A673 (cell line): ENCODE results near the gene CORO7. TPM values are rescaled to one million over a fixed set of nuclear protein-coding genes. Genes with fewer than 3 reads are reported as not detected.
A peak's percentile ranks its signal among the peaks of the same experiment; 100 is the strongest.

Experiments
- BruUV-seq: library from RNA; stranded (reverse); fragments of 400-500 nt; replicated peaks from 2 replicates; lab custom pipeline; 2021; lab: Mats Ljungman, UMichigan
- CTCF ChIA-PET: fragments of 300-600 bp; sonication (Branson Sonifier 250); formaldehyde crosslinking; loops from one replicate; lab custom pipeline; 2022; ENCODE audit warnings: antibody characterized with exemption; lab: Charles Lee
- POLR2A ChIA-PET: fragments of 300-600 bp; sonication (Branson Sonifier 250); formaldehyde crosslinking; loops from one replicate; lab custom pipeline; 2022; ENCODE audit warnings: antibody characterized with exemption; ENCODE audit not compliant: low non-redundant PET; lab: Charles Lee
- DNase-seq: peaks from one replicate; pipeline ENCODE4 v3.0.0-alpha.2; 2015; ENCODE audit warnings: low spot score
- H3K27ac ChIP-seq: fragments of 200-600 bp; sonication (generic); 2 replicates; pipeline ENCODE4 v1.5.1; 2016; ENCODE audit warnings: mixed run types, low read depth, mild to moderate bottlenecking, mixed read lengths, antibody characterized with exemption, low read length; ENCODE audit not compliant: poor library complexity, severe bottlenecking
- H3K27me3 ChIP-seq: fragments of 200-600 bp; sonication (generic); replicated peaks from 2 replicates; pipeline ENCODE4 v1.6.1; 2017; ENCODE audit warnings: mixed run types, low read depth, mild to moderate bottlenecking, mixed read lengths, antibody characterized with exemption, low read length; ENCODE audit not compliant: insufficient read depth, poor library complexity
- H3K36me3 ChIP-seq: fragments of 200-600 bp; sonication (generic); 2 replicates; pipeline ENCODE4 v1.6.1; 2016; ENCODE audit warnings: mixed run types, mild to moderate bottlenecking, mixed read lengths, antibody characterized with exemption, low read length; ENCODE audit not compliant: insufficient read depth, poor library complexity, severe bottlenecking
- H3K4me1 ChIP-seq: fragments of 200-600 bp; sonication (generic); 2 replicates; pipeline ENCODE4 v1.6.1; 2017; ENCODE audit warnings: mixed run types, mild to moderate bottlenecking, mixed read lengths, antibody characterized with exemption, low read length; ENCODE audit not compliant: insufficient read depth, poor library complexity, severe bottlenecking
- H3K4me3 ChIP-seq: fragments of 200-600 bp; sonication (generic); 2 replicates; pipeline ENCODE4 v1.5.1; 2016; ENCODE audit warnings: low read depth, mixed run types, mild to moderate bottlenecking, mixed read lengths, low read length; ENCODE audit not compliant: poor library complexity, severe bottlenecking
- H3K9me3 ChIP-seq: fragments of 200-600 bp; sonication (generic); 2 replicates; pipeline ENCODE4 v1.6.1; 2016; ENCODE audit warnings: mixed run types, low read depth, mild to moderate bottlenecking, mixed read lengths, antibody characterized with exemption, low read length; ENCODE audit not compliant: poor library complexity, severe bottlenecking
- EZH2 ChIP-seq: fragments of 200-600 bp; sonication (generic); IDR thresholded peaks from 2 replicates; pipeline ENCODE4 v1.6.1; 2017; ENCODE audit warnings: borderline replicate concordance, low read depth, mild to moderate bottlenecking, mixed read lengths, antibody characterized with exemption, low read length; ENCODE audit not compliant: poor library complexity, severe bottlenecking
- intact Hi-C: fragments of 100-400 bp; cut with micrococcal nuclease; formaldehyde crosslinking; loops from one replicate; pipeline ENCODE4 v1.10.0; 2022; ENCODE audit not compliant: unreplicated experiment
- total RNA-seq: library from RNA; stranded (reverse); gene quantifications from 2 replicates; pipeline ENCODE4 v1.2.3, GENCODE V29; 2021
- TF ChIP-seq, protein P1 (sequence below): fragments of 300-800, 200-600 bp; sonication (generic); conservative IDR thresholded peaks from 2 replicates; pipeline ENCODE4 v1.5.1; 2017; ENCODE audit warnings: low read depth, mild to moderate bottlenecking, antibody characterized with exemption, low read length, moderate library complexity, mixed read lengths

Gene CORO7
- total RNA-seq, 1 experiment from 2014 or later = 24.4 TPM

DNA sequence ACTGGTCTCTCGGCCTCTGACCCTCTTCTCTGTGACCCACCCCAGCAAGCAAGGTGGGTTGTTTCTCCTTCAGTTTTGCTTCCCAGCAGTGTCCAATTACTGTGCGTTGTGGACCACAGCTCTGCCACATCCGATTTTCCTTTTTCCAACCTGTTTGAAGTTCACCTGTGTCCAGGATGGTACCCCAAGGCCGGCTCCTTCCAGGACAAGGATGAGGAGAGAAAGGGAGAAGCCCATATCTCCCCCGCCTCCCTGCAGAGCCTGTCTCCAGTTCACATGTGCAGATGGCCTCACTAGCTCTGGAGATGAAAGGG, 44.5 kb upstream of the CORO7 start:
- ChIA-PET POLR2A (no interaction called here), CTCF (interaction anchor here (0.7 kb wide), 1 partner anchor 25 kb away, joined by 11 read pairs; no protein-coding TSS in a partner anchor)
- TF ChIP-seq EZH2 = no peak
- no peaks in the 10 kb centered on the region for H3K4me1 ChIP-seq
- H3K4me3 ChIP-seq = no peak overlapping the region
- H3K36me3 ChIP-seq = peaks cover 57% of the 10 kb centered on the region
- H3K9me3 ChIP-seq = no peaks in the 10 kb centered on the region
- intact Hi-C loops = no loop called here
- BruUV-seq = no TSS peak
- no peaks in the 10 kb centered on the region for H3K27me3 ChIP-seq
- H3K27ac ChIP-seq = peak overlapping the region; percentile 59
- DNase-seq = no peak

GRCh38 chr16:4455951-4456350, 39.6 kb upstream of the CORO7 start:
- Histone ChIP-seq H3K36me3 (peaks cover 76% of the 10 kb centered on the region), H3K4me1 (peaks cover 5% of the 10 kb centered on the region), H3K27ac (peak overlapping the region; percentile 30), H3K4me3 (no peak overlapping the region), H3K9me3 (no peaks in the 10 kb centered on the region), H3K27me3 (no peaks in the 10 kb centered on the region)
- intact Hi-C loops = no loop called here
- BruUV-seq = TSS peak; percentile 50
- POLR2A ChIA-PET = no interaction called here
- CTCF ChIA-PET = no interaction called here
- no peak for DNase-seq
- no peak for TF ChIP-seq EZH2

DNA sequence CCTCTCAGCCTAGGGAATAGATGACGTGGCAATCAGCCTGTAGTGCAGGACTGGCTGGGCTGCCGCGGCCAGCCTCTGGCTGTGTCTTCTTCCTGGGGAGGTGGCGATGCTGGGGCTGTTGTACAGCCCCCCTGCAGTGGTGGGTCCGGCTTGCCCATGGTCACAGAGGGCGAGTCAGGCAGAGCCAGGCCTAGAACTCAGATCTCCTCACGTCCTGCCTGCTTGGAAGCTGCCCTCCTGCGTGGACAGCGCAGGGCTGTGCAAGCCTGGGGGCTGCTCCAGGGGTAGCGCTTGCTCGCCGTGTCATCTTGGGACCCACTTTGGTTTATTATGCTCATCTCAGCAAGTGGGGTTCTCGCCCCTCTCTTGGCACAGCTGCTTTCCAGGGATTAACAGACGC, 38.7 kb upstream of the CORO7 start:
- ChIA-PET CTCF (no interaction called here), POLR2A (no interaction called here)
- no TSS peak for BruUV-seq
- no peaks in the 10 kb centered on the region for H3K27me3 ChIP-seq
- no peak overlapping the region for H3K4me3 ChIP-seq
- DNase-seq = no peak
- peaks cover 79% of the 10 kb centered on the region for H3K36me3 ChIP-seq
- no peaks in the 10 kb centered on the region for H3K9me3 ChIP-seq
- TF ChIP-seq, protein P1, sequence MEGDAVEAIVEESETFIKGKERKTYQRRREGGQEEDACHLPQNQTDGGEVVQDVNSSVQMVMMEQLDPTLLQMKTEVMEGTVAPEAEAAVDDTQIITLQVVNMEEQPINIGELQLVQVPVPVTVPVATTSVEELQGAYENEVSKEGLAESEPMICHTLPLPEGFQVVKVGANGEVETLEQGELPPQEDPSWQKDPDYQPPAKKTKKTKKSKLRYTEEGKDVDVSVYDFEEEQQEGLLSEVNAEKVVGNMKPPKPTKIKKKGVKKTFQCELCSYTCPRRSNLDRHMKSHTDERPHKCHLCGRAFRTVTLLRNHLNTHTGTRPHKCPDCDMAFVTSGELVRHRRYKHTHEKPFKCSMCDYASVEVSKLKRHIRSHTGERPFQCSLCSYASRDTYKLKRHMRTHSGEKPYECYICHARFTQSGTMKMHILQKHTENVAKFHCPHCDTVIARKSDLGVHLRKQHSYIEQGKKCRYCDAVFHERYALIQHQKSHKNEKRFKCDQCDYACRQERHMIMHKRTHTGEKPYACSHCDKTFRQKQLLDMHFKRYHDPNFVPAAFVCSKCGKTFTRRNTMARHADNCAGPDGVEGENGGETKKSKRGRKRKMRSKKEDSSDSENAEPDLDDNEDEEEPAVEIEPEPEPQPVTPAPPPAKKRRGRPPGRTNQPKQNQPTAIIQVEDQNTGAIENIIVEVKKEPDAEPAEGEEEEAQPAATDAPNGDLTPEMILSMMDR = no peak
- no peak for TF ChIP-seq EZH2
- H3K4me1 ChIP-seq = peaks cover 13% of the 10 kb centered on the region
- peak overlapping the region; percentile 30 for H3K27ac ChIP-seq
- intact Hi-C loops = no loop called here

DNA sequence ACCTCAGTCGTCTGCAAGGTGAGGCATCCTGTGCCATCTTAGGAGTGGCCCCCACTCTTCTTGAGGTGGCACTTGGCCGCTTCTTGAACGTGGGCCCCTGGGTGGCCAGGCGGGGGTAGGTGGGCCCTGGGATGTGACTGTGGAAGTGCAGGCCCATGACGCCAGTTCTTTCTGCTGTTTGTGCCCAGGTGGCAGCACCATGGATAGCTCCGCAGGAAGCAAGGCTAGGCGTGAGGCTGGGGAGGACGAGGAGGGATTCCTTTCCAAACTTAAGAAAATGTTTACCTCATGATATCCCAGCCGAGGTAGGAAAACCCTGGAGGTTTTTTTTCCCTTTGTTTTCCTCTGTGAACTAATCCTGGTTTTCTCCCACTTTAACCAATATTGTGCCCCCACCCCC, 38.2 kb upstream of the CORO7 start:
- TF ChIP-seq, protein P1 = no peak
- TF ChIP-seq EZH2 = no peak
- DNase-seq = no peak
- intact Hi-C loops = no loop called here
- no peaks in the 10 kb centered on the region for H3K27me3 ChIP-seq
- POLR2A ChIA-PET = no interaction called here
- no TSS peak for BruUV-seq
- H3K4me1 ChIP-seq = peaks cover 13% of the 10 kb centered on the region
- no peaks in the 10 kb centered on the region for H3K9me3 ChIP-seq
- no peak overlapping the region for H3K4me3 ChIP-seq
- CTCF ChIA-PET = no interaction called here
- H3K36me3 ChIP-seq = peaks cover 79% of the 10 kb centered on the region
- no peak overlapping the region for H3K27ac ChIP-seq
